ENCODE measurements around the gene OLFML2A. TPM values are rescaled to one million over a fixed set of nuclear protein-coding genes. Genes with fewer than 3 reads are reported as not detected.

Gene OLFML2A
- total and polyA plus RNA-seq, 12 donors = 1.7 to 21.4 (median 7.3) TPM

DNA sequence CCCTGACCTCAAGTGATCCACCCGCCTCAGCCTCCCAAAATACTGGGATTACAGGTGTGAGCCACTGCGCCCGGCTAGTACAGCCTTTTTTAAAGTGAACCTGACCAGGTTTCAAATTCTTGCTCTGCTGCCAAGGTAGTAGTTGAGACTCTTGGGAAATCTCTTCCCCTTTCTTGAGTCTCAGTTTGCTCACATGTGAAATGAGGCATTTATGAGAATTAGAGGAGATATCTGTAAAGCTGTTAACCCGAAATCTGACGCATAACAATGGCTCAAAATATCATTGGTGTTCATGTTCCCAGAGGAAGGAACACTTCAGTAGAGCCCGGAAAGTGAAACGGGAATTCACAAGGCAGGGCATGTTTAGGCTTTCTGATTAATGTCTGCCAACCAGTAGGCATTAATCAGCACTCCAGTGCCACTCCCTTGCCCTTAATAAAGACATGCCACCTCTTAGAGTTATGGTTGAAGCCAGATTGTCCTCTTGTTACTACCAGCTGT, 86.5 kb downstream of the OLFML2A start:
- 47 to 67% (median 64%) methylated on average over 7 of the region's 7 CpGs for WGBS, 4 donors
- Histone ChIP-seq H3K4me3 (no peak overlapping the region), H3K27ac (peak overlapping the region in 2 of 5 donors; percentile 27 to 55), H3K9me3 (replicated peaks in 1 of 3) (no peaks in the 10 kb centered on the region), H3K36me3 (replicated peaks in 1 of 2) (peaks cover 0 to 22% of the 10 kb centered on the region in 2 donors), H3K4me1 (replicated peaks in 1 of 2) (peaks cover 22 to 44% of the 10 kb centered on the region in 2 donors), H3K27me3 (no peaks in the 10 kb centered on the region)
- TF ChIP-seq, protein P1, sequence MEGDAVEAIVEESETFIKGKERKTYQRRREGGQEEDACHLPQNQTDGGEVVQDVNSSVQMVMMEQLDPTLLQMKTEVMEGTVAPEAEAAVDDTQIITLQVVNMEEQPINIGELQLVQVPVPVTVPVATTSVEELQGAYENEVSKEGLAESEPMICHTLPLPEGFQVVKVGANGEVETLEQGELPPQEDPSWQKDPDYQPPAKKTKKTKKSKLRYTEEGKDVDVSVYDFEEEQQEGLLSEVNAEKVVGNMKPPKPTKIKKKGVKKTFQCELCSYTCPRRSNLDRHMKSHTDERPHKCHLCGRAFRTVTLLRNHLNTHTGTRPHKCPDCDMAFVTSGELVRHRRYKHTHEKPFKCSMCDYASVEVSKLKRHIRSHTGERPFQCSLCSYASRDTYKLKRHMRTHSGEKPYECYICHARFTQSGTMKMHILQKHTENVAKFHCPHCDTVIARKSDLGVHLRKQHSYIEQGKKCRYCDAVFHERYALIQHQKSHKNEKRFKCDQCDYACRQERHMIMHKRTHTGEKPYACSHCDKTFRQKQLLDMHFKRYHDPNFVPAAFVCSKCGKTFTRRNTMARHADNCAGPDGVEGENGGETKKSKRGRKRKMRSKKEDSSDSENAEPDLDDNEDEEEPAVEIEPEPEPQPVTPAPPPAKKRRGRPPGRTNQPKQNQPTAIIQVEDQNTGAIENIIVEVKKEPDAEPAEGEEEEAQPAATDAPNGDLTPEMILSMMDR (IDR thresholded peaks at IDR 0.05) = no peak
- TF ChIP-seq POLR2A (IDR thresholded peaks at IDR 0.05) = no peak
- intact Hi-C loops (cut with DNase I) = loop anchor here in 1 of 2 donors (10.0 kb wide), 1 partner anchor 281 kb away; the partner anchor contains the start of gene SCAI
- no peak for DNase-seq

Other genes starting within 250 kb of the OLFML2A start
- 1 to 10 TPM in 8 of 9 donors, under 1 TPM in 1; 0.83 to 9.8 (median 1.6) TPM for gene NR6A1, start 5.8 kb upstream of the OLFML2A start, total RNA-seq
- gene NR6A1, start 5.8 kb upstream of the OLFML2A start, polyA plus RNA-seq = 1 to 10 TPM in 2 of 3 donors, under 1 TPM in 1; 0.46 to 1.4 (median 1.1) TPM
- gene WDR38, start 76.3 kb downstream of the OLFML2A start, total RNA-seq = not detected
- gene WDR38, start 76.3 kb downstream of the OLFML2A start, polyA plus RNA-seq = under 1 TPM in 1 of 3 donors, not detected in 2; 0.16 TPM
- gene RPL35, start 84.8 kb downstream of the OLFML2A start, total RNA-seq = 1,000 to 10,000 TPM in 8 of 9 donors, 100 to 1,000 TPM in 1; 884 to 2,087 (median 1,245) TPM
- 1,000 to 10,000 TPM; 1,560 to 4,952 (median 4,757) TPM for gene RPL35, start 84.8 kb downstream of the OLFML2A start, polyA plus RNA-seq
- gene ARPC5L, start 85.0 kb downstream of the OLFML2A start, total RNA-seq = 10 to 100 TPM; 20.7 to 86.8 (median 38.1) TPM
- 10 to 100 TPM; 35.9 to 97.6 (median 38.4) TPM for gene ARPC5L, start 85.0 kb downstream of the OLFML2A start, polyA plus RNA-seq
- gene GOLGA1, start 163.9 kb downstream of the OLFML2A start, total RNA-seq = 10 to 100 TPM; 15.1 to 30.2 (median 24.9) TPM
- 10 to 100 TPM; 13.0 to 23.6 (median 17.9) TPM for gene GOLGA1, start 163.9 kb downstream of the OLFML2A start, polyA plus RNA-seq